ENCODE results near the gene CHRNB4. TPM values are rescaled to one million over a fixed set of nuclear protein-coding genes. Genes with fewer than 3 reads are reported as not detected.

The CHRNB4 gene
- total and polyA plus RNA-seq, 2 of the 8 experiments (the other 6 are each of a cell fraction or from before 2014, with no cell fraction given) = 2.4 to 4.5 TPM

GRCh38 chr15:78675617-78676360, 34.8 kb upstream of the CHRNB4 start:
- no peaks in the 10 kb centered on the region for H3K23me2 ChIP-seq (ENCODE audit: low read depth, low read length)
- H3K79me2 ChIP-seq (ENCODE audit: control insufficient read depth in 1 of 2, insufficient read depth in 2 of 2, low read length in 2 of 2) = no peaks in the 10 kb centered on the region
- peak overlapping the region; percentile 86 for H4K91ac ChIP-seq (replicated peaks; ENCODE audit: insufficient read length, low read length)
- H3K4me1 ChIP-seq (replicated peaks in 1 of 4; ENCODE audit: control insufficient read depth in 3 of 4, insufficient read depth in 4 of 4, low read length in 3 of 4) = peaks cover 7 to 20% (median 16%) of the 10 kb centered on the region in 4 experiments
- DNase-seq (ENCODE audit: low read depth in 1 of 2, low spot score in 2 of 2) = no peak
- no peak overlapping the region for H3K56ac ChIP-seq (replicated peaks; ENCODE audit: insufficient read length, low read depth, low read length)
- H3K9ac ChIP-seq (replicated peaks in 1 of 4; ENCODE audit: extremely low read depth in 1 of 4, low read depth in 3 of 4, low read length in 3 of 4) = no peak overlapping the region; a peak in 1 of 7 replicates
- no peaks in the 10 kb centered on the region for H3K36me3 ChIP-seq (ENCODE audit: control insufficient read depth in 2 of 4, insufficient read depth in 4 of 4, low read length in 3 of 4)
- no peak overlapping the region for H2AFZ ChIP-seq (ENCODE audit: low read length)
- H3K14ac ChIP-seq (ENCODE audit: insufficient read length) = no peak overlapping the region
- no peak overlapping the region for H3K4me3 ChIP-seq (ENCODE audit: extremely low read depth in 1 of 4, insufficient read depth in 2 of 4, low read depth in 3 of 4, low read length in 4 of 4)
- peak overlapping the region; percentile 93; the same call in 1 of the 2 replicates for H2AK5ac ChIP-seq (ENCODE audit: low read depth, low read length)
- peak overlapping the region; percentile 28 for H4K5ac ChIP-seq (ENCODE audit: insufficient read length, low read depth, low read length)
- peak overlapping the region; percentile 90; the same call in 1 of the 2 replicates for H3K18ac ChIP-seq (ENCODE audit: extremely low read depth, low read length)
- H4K8ac ChIP-seq (ENCODE audit: extremely low read depth, insufficient read depth, low read length) = no peak overlapping the region; the same call in 1 of the 2 replicates
- peak overlapping the region; percentile 61; the same call in 1 of the 2 replicates for H2BK12ac ChIP-seq (ENCODE audit: low read depth, low read length)
- H3K27me3 ChIP-seq (replicated peaks in 1 of 4; ENCODE audit: control insufficient read depth in 3 of 4, extremely low read depth in 1 of 4, insufficient read depth in 3 of 4, low read length in 3 of 4) = peaks cover 0 to 6% (median 4%) of the 10 kb centered on the region in 4 experiments; a peak in 3 of 7 replicates
- H3K4me2 ChIP-seq (ENCODE audit: insufficient read depth in 1 of 2, low read depth in 2 of 2, low read length in 2 of 2) = peak overlapping the region in 1 of 2 experiments; percentile 19; a peak in 1 of 4 replicates
- CTCF ChIA-PET (ENCODE audit: partially characterized antibody) = interaction anchor here (0.5 to 2.5 kb wide), 6 partner anchors 9 to 76 kb away, joined by 3 to 9 read pairs (median 4); no protein-coding TSS in a partner anchor
- H2BK5ac ChIP-seq (ENCODE audit: low read depth, low read length) = 0 out of 2 replicates have a peak overlapping the region, but pooled peaks have one; percentile 53
- no peaks in the 10 kb centered on the region for H3K9me3 ChIP-seq (ENCODE audit: insufficient read depth in 2 of 2, low read depth in 1 of 2, low read length in 1 of 2)
- no peak overlapping the region for H3K27ac ChIP-seq (ENCODE audit: low read depth, low read length)
- H2BK20ac ChIP-seq (ENCODE audit: low read length) = peak overlapping the region; percentile 96; the same call in 1 of the 2 replicates
- H2BK15ac ChIP-seq (ENCODE audit: low read length) = peak overlapping the region; percentile 94; the same call in 1 of the 2 replicates
- H3K23ac ChIP-seq (ENCODE audit: insufficient read length) = no peak overlapping the region
- peak overlapping the region; percentile 60 for H3K4ac ChIP-seq (replicated peaks; ENCODE audit: insufficient read length, low read depth, low read length)
- no peaks in the 10 kb centered on the region for H3K79me1 ChIP-seq (ENCODE audit: low read depth, low read length)
- POLR2A ChIA-PET (ENCODE audit: partially characterized antibody) = no interaction called here
- peak overlapping the region; percentile 92 for H2BK120ac ChIP-seq (replicated peaks; ENCODE audit: low read depth, low read length)
- no peak for FAIRE-seq
- no peaks in the 10 kb centered on the region for H4K20me1 ChIP-seq (replicated peaks in 1 of 2; ENCODE audit: control insufficient read depth in 1 of 2, insufficient read depth in 2 of 2, low read length in 2 of 2)
- WGBS, 2 experiments (ENCODE audit: extremely low coverage in 1 of 2, insufficient coverage in 1 of 2, insufficient read length in 1 of 2, insufficient replicate concordance in 2 of 2, low coverage in 1 of 2, low lambda C conversion rate in 2 of 2, missing lambda C conversion rate in 1 of 2) = 90% methylated on average over 11 of the region's 11 CpGs; no CpG with 5 or more reads in 1 of the 2 experiments
- TF ChIP-seq POLR2AphosphoS5 (IDR thresholded peaks at IDR 0.05; ENCODE audit: low read depth, low read length) (no peak), SIRT6 (IDR thresholded peaks at IDR 0.05; ENCODE audit: low read length) (no peak), RAD21 (IDR thresholded peaks at IDR 0.05 in 1 of 2, conservative IDR thresholded peaks at IDR 0.05 in 1 of 2; ENCODE audit: low read depth in 2 of 2, low read length in 2 of 2) (no peak), TAF7 (optimal IDR thresholded peaks at IDR 0.05; ENCODE audit: borderline replicate concordance, low read depth, low read length) (no peak), CREB1 (IDR thresholded peaks at IDR 0.05) (no peak), CBX5 (IDR thresholded peaks at IDR 0.05; ENCODE audit: low read depth, low read length) (no peak), NANOG (IDR thresholded peaks at IDR 0.05; ENCODE audit: insufficient read depth, low read depth, low read length, poor library complexity, severe bottlenecking) (no peak), E2F6 (IDR thresholded peaks at IDR 0.05) (no peak), BCL11A (IDR thresholded peaks at IDR 0.05; ENCODE audit: low read depth in 2 of 2, low read length in 2 of 2) (no peak), EZH2 (IDR thresholded peaks at IDR 0.05; ENCODE audit: low read depth, low read length, severe bottlenecking) (no peak), NRF1 (IDR thresholded peaks at IDR 0.05; ENCODE audit: low read depth, low read length) (no peak)
